GM23248 (cell line): Measurements from ENCODE around the gene MAGEA2B.

Source experiments
- EZH2 ChIP-seq: fragments of 200-600 bp; sonication (generic); IDR thresholded peaks from 2 replicates; pipeline ENCODE4 v1.6.1; 2018; ENCODE audit warnings: antibody characterized with exemption, mild to moderate bottlenecking; ENCODE audit not compliant: insufficient read depth, poor library complexity, severe bottlenecking
- EZH2phosphoT487 ChIP-seq: fragments of 200-600 bp; sonication (generic); IDR thresholded peaks from 2 replicates; pipeline ENCODE4 v1.6.1; 2018; ENCODE audit warnings: antibody characterized with exemption, moderate library complexity, mild to moderate bottlenecking, low read depth; ENCODE audit not compliant: insufficient read depth

DNA sequence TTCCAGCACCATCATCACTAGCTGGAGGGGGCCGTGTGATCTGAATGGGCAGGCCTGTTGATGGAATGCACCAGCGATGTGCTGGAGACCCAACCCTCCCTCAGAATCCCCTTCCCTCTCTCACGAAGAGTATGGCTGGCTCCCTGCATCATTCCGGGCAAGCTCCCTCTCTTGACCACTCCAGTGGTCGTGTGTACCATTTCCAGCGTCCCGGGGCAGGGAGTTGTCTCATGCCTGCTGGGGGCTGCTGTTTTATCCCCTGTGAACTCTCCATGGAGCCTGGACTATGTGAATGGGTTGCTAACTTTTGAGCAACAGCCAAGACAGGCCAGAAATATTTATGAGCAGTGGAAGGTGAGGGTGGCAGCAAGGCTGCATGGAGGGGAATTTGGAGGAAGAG is 11.0 kb downstream of the MAGEA2B start:
- TF ChIP-seq EZH2 (no peak), EZH2phosphoT487 (no peak)
